ENCODE measurements around the gene VEGFD. TPM values are rescaled to one million over a fixed set of nuclear protein-coding genes. Genes with fewer than 3 reads are reported as not detected.

Gene VEGFD
- total and polyA plus RNA-seq, 2 of the 13 experiments (the other 11 are each of a cell fraction or from before 2014, with no cell fraction given): 0.11 to 0.35 TPM

GRCh38 chrX:15320297-15320696 is 63.9 kb downstream of the VEGFD start (continued):
- no peak for TF ChIP-seq NR1H2 (CRISPR knock-in tag; IDR thresholded peaks at IDR 0.05; ENCODE audit: borderline replicate concordance, low read depth)
- no peak for TF ChIP-seq MTA3 (CRISPR knock-in tag; IDR thresholded peaks at IDR 0.05)
- TF ChIP-seq MAFF (IDR thresholded peaks at IDR 0.05; ENCODE audit: low read depth, low read length): no peak

DNA sequence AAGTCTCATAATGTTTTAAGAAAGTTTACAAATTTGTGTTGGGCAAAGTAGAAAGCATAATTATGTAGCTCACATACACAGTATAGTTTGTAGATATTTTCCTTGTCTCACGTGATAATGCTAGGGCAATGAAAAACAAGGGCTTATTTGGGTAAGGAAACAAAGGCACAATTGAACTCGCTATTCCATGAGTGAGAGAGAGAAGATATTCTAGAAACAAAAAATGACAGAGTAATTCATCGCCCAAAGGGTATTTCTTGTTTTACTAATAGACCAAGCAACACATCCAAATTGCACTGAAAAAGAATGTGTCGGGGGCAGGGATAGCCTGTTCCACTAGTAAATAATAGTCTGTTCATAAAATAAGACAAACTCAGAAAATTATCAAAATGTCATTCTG is 65.1 kb downstream of the VEGFD start:
- ChIA-PET CTCF (ENCODE audit: low intra/inter-chr PET ratio, low total read pairs) (no interaction called here), POLR2A (no interaction called here)
- ATAC-seq: no peak
- Histone ChIP-seq H3K36me3 (replicated peaks in 1 of 2; ENCODE audit: control insufficient read depth in 1 of 2, insufficient read depth in 2 of 2, low read length in 2 of 2) (peaks cover 0 to 3% of the 10 kb centered on the region in 2 experiments; a peak in 1 of 5 replicates), H4K20me1 (ENCODE audit: insufficient read depth, low read length) (no peaks in the 10 kb centered on the region), H3K9me3 (ENCODE audit: low read length) (no peaks in the 10 kb centered on the region), H3K4me1 (ENCODE audit: insufficient read depth, low read length) (no peaks in the 10 kb centered on the region), H3K9ac (ENCODE audit: insufficient read depth, low read depth, low read length) (no peak overlapping the region), H3K27me3 (ENCODE audit: control insufficient read depth in 1 of 2, insufficient read depth in 2 of 2, low read length in 2 of 2) (no peaks in the 10 kb centered on the region), H3K27ac (ENCODE audit: extremely low read length, insufficient read depth, low read length) (no peak overlapping the region), H3K79me2 (ENCODE audit: insufficient read depth, low read length) (no peaks in the 10 kb centered on the region), H2AFZ (ENCODE audit: low read length) (no peak overlapping the region), H3K4me2 (ENCODE audit: low read depth, low read length) (no peak overlapping the region), H3K4me3 (replicated peaks in 1 of 3; ENCODE audit: insufficient read depth in 1 of 3, low read depth in 2 of 3, low read length in 3 of 3) (no peak overlapping the region)
- FAIRE-seq: no peak
- no peak for DNase-seq (ENCODE audit: low spot score)
- 97% methylated on average over 4 of the region's 4 CpGs for WGBS (ENCODE audit: low lambda C conversion rate)
- intact Hi-C loops (cut with micrococcal nuclease; ENCODE audit: unreplicated experiment): no loop called here
- BruUV-seq (replicated peaks): no TSS peak
- in situ Hi-C loops (cut with HindIII; ENCODE audit: extremely low pct_ligation_motif_present, low pct_unique_long_range_greater_than_20kb): no loop called here
- no peak for TF ChIP-seq HMG20A (CRISPR knock-in tag; IDR thresholded peaks at IDR 0.05; ENCODE audit: borderline replicate concordance)
- no peak for TF ChIP-seq RAD51 (IDR thresholded peaks at IDR 0.05; ENCODE audit: borderline replicate concordance)
- no peak for TF ChIP-seq SOX13 (IDR thresholded peaks at IDR 0.05)
- TF ChIP-seq SOX13 (CRISPR knock-in tag; conservative IDR thresholded peaks at IDR 0.05 in 1 of 2, IDR thresholded peaks at IDR 0.05 in 1 of 2): no peak
- no peak for TF ChIP-seq CENPBD1 (CRISPR knock-in tag; IDR thresholded peaks at IDR 0.05; ENCODE audit: borderline replicate concordance, low read depth)
- TF ChIP-seq CC2D1A (CRISPR knock-in tag; IDR thresholded peaks at IDR 0.05): no peak
- TF ChIP-seq ZNF891 (CRISPR knock-in tag; IDR thresholded peaks at IDR 0.05): no peak
- TF ChIP-seq SKIL (CRISPR knock-in tag; IDR thresholded peaks at IDR 0.05; ENCODE audit: borderline replicate concordance): no peak
- TF ChIP-seq, protein P1, sequence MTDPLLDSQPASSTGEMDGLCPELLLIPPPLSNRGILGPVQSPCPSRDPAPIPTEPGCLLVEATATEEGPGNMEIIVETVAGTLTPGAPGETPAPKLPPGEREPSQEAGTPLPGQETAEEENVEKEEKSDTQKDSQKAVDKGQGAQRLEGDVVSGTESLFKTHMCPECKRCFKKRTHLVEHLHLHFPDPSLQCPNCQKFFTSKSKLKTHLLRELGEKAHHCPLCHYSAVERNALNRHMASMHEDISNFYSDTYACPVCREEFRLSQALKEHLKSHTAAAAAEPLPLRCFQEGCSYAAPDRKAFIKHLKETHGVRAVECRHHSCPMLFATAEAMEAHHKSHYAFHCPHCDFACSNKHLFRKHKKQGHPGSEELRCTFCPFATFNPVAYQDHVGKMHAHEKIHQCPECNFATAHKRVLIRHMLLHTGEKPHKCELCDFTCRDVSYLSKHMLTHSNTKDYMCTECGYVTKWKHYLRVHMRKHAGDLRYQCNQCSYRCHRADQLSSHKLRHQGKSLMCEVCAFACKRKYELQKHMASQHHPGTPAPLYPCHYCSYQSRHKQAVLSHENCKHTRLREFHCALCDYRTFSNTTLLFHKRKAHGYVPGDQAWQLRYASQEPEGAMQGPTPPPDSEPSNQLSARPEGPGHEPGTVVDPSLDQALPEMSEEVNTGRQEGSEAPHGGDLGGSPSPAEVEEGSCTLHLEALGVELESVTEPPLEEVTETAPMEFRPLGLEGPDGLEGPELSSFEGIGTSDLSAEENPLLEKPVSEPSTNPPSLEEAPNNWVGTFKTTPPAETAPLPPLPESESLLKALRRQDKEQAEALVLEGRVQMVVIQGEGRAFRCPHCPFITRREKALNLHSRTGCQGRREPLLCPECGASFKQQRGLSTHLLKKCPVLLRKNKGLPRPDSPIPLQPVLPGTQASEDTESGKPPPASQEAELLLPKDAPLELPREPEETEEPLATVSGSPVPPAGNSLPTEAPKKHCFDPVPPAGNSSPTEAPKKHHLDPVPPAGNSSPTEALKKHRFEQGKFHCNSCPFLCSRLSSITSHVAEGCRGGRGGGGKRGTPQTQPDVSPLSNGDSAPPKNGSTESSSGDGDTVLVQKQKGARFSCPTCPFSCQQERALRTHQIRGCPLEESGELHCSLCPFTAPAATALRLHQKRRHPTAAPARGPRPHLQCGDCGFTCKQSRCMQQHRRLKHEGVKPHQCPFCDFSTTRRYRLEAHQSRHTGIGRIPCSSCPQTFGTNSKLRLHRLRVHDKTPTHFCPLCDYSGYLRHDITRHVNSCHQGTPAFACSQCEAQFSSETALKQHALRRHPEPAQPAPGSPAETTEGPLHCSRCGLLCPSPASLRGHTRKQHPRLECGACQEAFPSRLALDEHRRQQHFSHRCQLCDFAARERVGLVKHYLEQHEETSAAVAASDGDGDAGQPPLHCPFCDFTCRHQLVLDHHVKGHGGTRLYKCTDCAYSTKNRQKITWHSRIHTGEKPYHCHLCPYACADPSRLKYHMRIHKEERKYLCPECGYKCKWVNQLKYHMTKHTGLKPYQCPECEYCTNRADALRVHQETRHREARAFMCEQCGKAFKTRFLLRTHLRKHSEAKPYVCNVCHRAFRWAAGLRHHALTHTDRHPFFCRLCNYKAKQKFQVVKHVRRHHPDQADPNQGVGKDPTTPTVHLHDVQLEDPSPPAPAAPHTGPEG (CRISPR knock-in tag; IDR thresholded peaks at IDR 0.05): no peak
- TF ChIP-seq MXI1 (IDR thresholded peaks at IDR 0.05; ENCODE audit: borderline replicate concordance, low read depth, low read length): no peak
- TF ChIP-seq SRSF4 (IDR thresholded peaks at IDR 0.05; ENCODE audit: low read depth, low read length, poor library complexity, severe bottlenecking): no peak
- TF ChIP-seq, protein P2, sequence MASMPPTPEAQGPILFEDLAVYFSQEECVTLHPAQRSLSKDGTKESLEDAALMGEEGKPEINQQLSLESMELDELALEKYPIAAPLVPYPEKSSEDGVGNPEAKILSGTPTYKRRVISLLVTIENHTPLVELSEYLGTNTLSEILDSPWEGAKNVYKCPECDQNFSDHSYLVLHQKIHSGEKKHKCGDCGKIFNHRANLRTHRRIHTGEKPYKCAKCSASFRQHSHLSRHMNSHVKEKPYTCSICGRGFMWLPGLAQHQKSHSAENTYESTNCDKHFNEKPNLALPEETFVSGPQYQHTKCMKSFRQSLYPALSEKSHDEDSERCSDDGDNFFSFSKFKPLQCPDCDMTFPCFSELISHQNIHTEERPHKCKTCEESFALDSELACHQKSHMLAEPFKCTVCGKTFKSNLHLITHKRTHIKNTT (CRISPR knock-in tag; IDR thresholded peaks at IDR 0.05): no peak
